GM12873 (cell line): ENCODE results near the gene S1PR2.

Experiments used
- TF ChIP-seq, protein P1 (sequence below): IDR thresholded peaks from 2 replicates; pipeline ENCODE4 v1.5.1; 2012; ENCODE audit warnings: low read depth, mild to moderate bottlenecking, moderate library complexity, low read length, control low read depth; ENCODE audit not compliant: insufficient read depth; ENCODE audit errors: missing control alignments

The S1PR2 gene

DNA sequence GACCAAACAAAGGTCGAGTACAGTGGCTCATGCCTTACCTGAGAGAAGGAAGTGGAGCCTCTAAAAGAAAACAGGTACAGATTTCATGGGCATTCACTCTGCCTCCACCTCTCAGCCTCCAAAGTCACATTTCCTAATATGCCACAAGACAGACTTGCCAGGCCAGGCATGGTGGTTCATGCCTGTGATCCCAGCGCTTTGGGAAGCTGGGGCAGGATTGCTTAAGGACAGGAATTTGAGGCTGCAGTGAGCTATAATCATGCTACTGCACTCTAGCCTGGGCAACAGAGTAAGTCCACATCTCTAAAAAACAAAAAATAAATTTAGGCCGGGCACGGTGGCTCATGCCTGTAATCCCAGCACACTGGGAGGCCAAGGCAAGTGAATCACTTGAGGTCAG, 25.5 kb downstream of the S1PR2 start:
- TF ChIP-seq, protein P1, sequence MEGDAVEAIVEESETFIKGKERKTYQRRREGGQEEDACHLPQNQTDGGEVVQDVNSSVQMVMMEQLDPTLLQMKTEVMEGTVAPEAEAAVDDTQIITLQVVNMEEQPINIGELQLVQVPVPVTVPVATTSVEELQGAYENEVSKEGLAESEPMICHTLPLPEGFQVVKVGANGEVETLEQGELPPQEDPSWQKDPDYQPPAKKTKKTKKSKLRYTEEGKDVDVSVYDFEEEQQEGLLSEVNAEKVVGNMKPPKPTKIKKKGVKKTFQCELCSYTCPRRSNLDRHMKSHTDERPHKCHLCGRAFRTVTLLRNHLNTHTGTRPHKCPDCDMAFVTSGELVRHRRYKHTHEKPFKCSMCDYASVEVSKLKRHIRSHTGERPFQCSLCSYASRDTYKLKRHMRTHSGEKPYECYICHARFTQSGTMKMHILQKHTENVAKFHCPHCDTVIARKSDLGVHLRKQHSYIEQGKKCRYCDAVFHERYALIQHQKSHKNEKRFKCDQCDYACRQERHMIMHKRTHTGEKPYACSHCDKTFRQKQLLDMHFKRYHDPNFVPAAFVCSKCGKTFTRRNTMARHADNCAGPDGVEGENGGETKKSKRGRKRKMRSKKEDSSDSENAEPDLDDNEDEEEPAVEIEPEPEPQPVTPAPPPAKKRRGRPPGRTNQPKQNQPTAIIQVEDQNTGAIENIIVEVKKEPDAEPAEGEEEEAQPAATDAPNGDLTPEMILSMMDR: no peak

DNA sequence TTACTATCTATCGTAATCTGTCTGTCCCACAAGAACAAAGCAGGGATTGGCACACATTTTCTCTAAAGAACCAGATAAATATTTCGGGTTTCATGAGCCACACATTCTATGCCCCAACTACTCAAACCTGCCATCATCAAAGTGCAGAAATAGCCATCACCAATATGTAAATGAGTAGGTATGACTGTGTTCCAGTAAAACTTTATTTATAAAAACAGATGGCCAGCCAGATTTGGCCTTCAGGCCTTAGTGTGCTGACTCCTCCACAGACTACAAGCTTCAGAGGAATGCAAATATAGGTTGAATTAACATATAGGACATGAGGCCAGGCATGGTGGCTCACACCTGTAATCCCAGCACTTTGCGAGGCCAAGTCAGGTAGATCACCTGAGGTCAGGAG, 27.4 kb downstream of the S1PR2 start:
- TF ChIP-seq, protein P1: no peak

DNA sequence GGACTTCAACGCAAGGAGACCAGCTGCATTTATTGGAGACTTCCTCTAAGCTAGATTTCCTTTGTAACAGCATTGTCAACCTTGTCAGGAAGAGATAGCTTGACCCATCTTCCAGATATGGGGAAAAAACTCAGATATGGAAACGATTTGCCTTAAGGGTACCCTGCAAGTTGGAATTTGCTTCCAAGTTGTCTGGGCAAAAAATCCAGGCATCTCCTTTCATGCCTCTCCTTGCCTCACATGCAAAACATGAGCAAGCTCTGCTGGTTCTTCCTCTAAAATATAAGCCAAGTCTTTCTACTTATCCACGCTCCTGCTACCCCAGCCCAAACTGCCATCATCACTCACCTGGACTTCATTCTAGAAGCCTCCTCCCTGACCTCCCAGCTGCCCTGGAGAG, 30.0 kb downstream of the S1PR2 start:
- TF ChIP-seq, protein P1: no peak

DNA sequence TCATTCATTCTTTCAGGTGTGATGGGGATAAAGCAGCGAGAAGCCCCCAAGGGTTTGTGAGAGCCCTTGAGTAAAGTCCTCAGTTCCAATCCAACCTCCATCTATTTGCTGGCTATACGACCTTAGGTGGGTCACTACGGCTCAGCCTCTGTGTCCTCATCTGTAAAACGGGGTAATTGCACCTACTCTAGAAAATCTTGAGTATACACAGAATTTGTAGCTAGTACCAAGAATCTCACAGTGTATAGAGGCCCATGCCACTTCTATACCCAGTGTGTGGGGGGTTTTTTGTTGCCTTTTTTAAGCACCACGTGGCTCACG, 36.0 kb downstream of the S1PR2 start:
- TF ChIP-seq, protein P1: no peak

DNA sequence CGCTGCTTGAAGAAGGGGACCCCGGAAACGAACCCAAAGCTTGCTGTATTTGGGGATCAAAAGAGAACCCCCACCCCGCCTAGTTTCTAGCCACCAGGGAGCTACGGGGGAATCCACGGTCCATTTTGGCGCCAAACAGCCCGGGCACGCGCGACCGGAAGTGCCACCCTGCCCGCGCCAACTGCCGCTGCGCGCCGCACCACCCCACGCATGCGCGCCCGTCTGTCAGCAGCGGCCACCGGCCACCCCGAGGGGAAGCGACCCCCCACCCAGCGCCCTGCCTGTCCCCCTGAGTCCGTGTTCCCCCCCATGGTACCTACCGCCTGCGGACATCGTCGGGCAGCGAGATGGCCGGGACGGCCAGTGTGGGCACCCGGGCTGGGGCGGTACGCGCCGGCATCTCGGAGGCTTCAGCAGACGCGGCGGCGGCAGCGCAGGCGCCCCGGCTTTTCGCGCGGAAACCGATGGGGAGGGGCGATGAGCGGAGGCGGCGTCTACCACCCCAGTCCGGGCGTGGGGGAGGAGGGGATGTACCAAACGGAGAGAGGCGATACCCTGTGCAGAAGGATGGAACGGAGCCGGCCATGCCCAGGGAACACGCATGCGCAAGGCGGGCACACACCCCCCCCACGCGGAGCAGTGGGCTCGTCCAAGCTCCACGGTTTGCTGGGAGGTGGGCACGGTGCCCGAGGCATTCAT, 36.5 kb downstream of the S1PR2 start, which contains the start of gene DNMT1:
TSS of gene DNMT1 (minus strand) at position 454 of the 699 bp plus-strand sequence. CDS start at position 400, 54 bp downstream.
- TF ChIP-seq, protein P1: no peak

DNA sequence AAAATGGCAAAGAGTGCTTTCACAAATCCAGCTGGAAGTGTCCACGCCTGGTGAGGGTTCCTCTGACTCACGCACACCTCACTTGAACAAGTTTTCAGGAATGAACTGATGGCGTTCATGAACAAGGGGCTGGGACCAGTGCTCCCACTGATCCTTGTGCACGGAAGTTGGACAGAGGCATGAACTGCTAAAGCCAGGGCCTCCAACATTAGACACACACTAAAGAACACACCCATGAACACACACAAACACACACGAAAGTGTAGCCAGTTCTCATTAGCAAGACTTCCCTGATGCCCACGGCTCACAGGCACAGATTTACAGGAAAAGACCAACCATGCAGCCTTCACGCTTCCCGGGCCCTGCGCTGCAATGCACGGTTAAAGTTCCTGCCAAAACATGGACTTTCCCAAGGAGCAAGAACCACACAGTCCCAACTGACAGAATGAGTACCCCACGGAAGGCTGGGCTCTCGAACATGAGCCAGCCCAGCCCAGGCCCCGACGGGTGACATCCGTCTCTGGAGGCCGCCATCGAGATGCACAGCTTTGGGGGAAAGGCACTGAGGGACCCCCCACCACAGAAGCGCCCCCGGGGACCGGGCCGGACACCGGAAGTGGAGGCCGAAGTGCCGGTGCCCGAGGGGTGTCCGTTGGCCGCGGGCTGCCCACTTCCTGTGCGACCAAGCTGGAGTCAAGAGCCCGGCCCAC, 37.2 kb downstream of the S1PR2 start:
- TF ChIP-seq, protein P1: no peak

DNA sequence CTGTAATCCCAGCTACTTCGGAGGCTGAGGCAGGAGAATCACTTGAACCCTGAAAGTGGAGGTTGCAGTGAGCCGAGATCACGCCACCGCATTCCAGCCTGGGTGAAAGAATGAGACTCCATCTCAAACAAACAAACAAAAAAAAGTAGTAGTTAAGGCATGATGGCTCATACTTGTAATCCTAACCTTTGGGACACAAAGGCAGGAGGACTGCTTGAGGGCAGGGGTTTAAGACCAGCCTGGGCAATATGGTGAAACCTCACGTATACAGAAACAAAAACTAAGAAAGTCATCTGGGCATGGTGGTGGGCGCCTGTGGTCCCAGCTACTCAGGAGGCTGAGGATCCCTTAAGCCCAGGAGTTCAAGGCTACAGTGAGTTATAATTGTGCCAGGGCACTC, 38.2 kb downstream of the S1PR2 start:
- TF ChIP-seq, protein P1: no peak
